GM12878 (cell line): ENCODE results near the gene CRBN. TPM values are rescaled to one million over a fixed set of nuclear protein-coding genes. Genes with fewer than 3 reads are reported as not detected.

ENCODE experiments used
- ATF7 ChIP-seq: fragments of 450-650 bp; IDR thresholded peaks from 2 replicates; pipeline ENCODE4 v1.6.1; 2016; ENCODE audit warnings: low read depth, mild to moderate bottlenecking
- BMI1 ChIP-seq: fragments of 450-650 bp; IDR thresholded peaks from 2 replicates; pipeline ENCODE4 v1.6.1; 2016; ENCODE audit warnings: mild to moderate bottlenecking, moderate library complexity, borderline replicate concordance
- CEBPZ ChIP-seq: fragments of 150-350 bp; IDR thresholded peaks from 2 replicates; pipeline ENCODE4 v1.6.1; 2016; ENCODE audit warnings: low read depth, low read length
- HDAC2 ChIP-seq: fragments of 200-600 bp; sonication (generic); IDR thresholded peaks from 2 replicates; pipeline ENCODE4 v1.6.1; 2017
- MYB ChIP-seq: fragments of 150-350 bp; IDR thresholded peaks from 2 replicates; pipeline ENCODE4 v1.6.1; 2014; ENCODE audit warnings: mild to moderate bottlenecking, low read depth, low read length, borderline replicate concordance
- NFIC ChIP-seq: IDR thresholded peaks from 2 replicates; pipeline ENCODE4 v1.6.1; 2012; ENCODE audit warnings: low read depth, mild to moderate bottlenecking, inconsistent platforms, low read length, moderate library complexity
- REST ChIP-seq: IDR thresholded peaks from 2 replicates; pipeline ENCODE4 v1.6.1; 2012; ENCODE audit warnings: mild to moderate bottlenecking, low read depth, low read length
- ZBTB11 ChIP-seq: fragments of 450-650 bp; formaldehyde crosslinking; IDR thresholded peaks from 2 replicates; pipeline ENCODE4 v1.5.0; 2022; ENCODE audit warnings: mild to moderate bottlenecking, missing genetic modification characterization
- ZNF622 ChIP-seq: fragments of 450-650 bp; IDR thresholded peaks from 2 replicates; pipeline ENCODE4 v1.6.1; 2017; ENCODE audit warnings: mild to moderate bottlenecking, inconsistent platforms
- polyA plus RNA-seq, 11 experiments: library from polyadenylated mRNA; depleted of rRNA in 4 of 11; unstranded in 6 of 11; stranded (reverse) in 5 of 11; fragments of >200 nt; fragmentation: Nextera tagmentation in 4 of 11; fragmentation: Illumina TruSeq in 1 of 11; extraction: Ambion mirVana in 4 of 11; extraction: Trizol in 1 of 11; gene quantifications; 1 replicate in 1 of 11; 2 replicates in 10 of 11; pipeline versions ENCODE4 v1.2.1 to v1.2.3, GENCODE V29; 2011 to 2016; ENCODE audit warnings: inconsistent platforms in 2 of 11, missing spikeins in 2 of 11, low read depth in 1 of 11
- total RNA-seq, 4 experiments: library from RNA; depleted of rRNA in 3 of 4; stranded (reverse); fragments of >200 nt in 3 of 4; fragmentation: Illumina TruSeq in 1 of 4; extraction: Trizol in 1 of 4; gene quantifications; 2 replicates each; pipeline versions ENCODE4 v1.2.1 to v1.2.3, GENCODE V29; 2013 to 2021

CRBN gene
- total and polyA plus RNA-seq, 10 of the 15 experiments (the other 5 are each of a cell fraction or from before 2014, with no cell fraction given): 21.7 to 115 (median 35.8) TPM

- no peak for TF ChIP-seq REST
- no peak for TF ChIP-seq ZBTB11 (CRISPR knock-in tag)
- TF ChIP-seq NFIC: no peak
- no peak for TF ChIP-seq HDAC2
- TF ChIP-seq ZNF622: no peak
- no peak for TF ChIP-seq CEBPZ
- no peak for TF ChIP-seq ATF7
- no peak for TF ChIP-seq MYB
- no peak for TF ChIP-seq BMI1
- TF ChIP-seq, all 136 proteins: peak for 0
Measured at GRCh38 chr3:3133500-3133899, 46.0 kb downstream of the CRBN start (continued).
